A549 (cell line): ENCODE measurements around the gene PLA2G1B.

ENCODE experiments used
- CBX8 ChIP-seq: fragments of 200-600 bp; sonication (generic); IDR thresholded peaks from 2 replicates; pipeline ENCODE4 v1.6.1; 2016
- CTCF ChIP-seq: fragments of >200 bp; sonication (Bioruptor Twin); formaldehyde crosslinking; IDR thresholded peaks from 3 replicates; pipeline ENCODE4 v1.5.1; 2016
- E2F6 ChIP-seq: IDR thresholded peaks from 2 replicates; pipeline ENCODE4 v1.6.1; 2012; ENCODE audit warnings: low read depth, borderline replicate concordance
- KDM1A ChIP-seq: fragments of 200-600 bp; sonication (generic); IDR thresholded peaks from 2 replicates; pipeline ENCODE4 v1.6.1; 2016; ENCODE audit warnings: low read depth, mild to moderate bottlenecking

GRCh38 chr12:120359128-120359527, 31.5 kb upstream of the PLA2G1B start:
- no peak for TF ChIP-seq CBX8
- TF ChIP-seq CTCF = no peak
- no peak for TF ChIP-seq E2F6
- no peak for TF ChIP-seq KDM1A
